ENCODE measurements around the gene RPL6.
"Not testable (repeated sequence)": the region's sequence is repeated elsewhere in the genome, so short reads cannot be mapped to it uniquely, and the experiment has no call there.

RPL6 gene

GRCh38 chr12:112409064-112409905 is at the start of gene RPL6:
TSS of gene RPL6 (minus strand) at chr12:112409605. CDS start at chr12:112408656, 949 bp downstream.
- peak; percentile 87 for DNase-seq (ENCODE audit: low spot score)

- no peak for DNase-seq (ENCODE audit: low spot score)
These were observed 49.3 kb upstream of the RPL6 start for GRCh38 chr12:112458751-112459150.

- DNase-seq (ENCODE audit: low spot score), result no peak
These were observed 48.9 kb upstream of the RPL6 start for GRCh38 chr12:112458330-112458729.

GRCh38 chr12:112457142-112457541 is 47.7 kb upstream of the RPL6 start:
- DNase-seq (ENCODE audit: low spot score), result not testable (repeated sequence)

GRCh38 chr12:112456029-112456428 is 46.6 kb upstream of the RPL6 start:
- DNase-seq (ENCODE audit: low spot score), result no peak

GRCh38 chr12:112450725-112451124 is 41.3 kb upstream of the RPL6 start:
- DNase-seq (ENCODE audit: low spot score), result no peak

- not testable (repeated sequence) for DNase-seq (ENCODE audit: low spot score)
These were observed 38.8 kb upstream of the RPL6 start for GRCh38 chr12:112448165-112448564.

- DNase-seq (ENCODE audit: low spot score), result no peak
These were observed 37.7 kb upstream of the RPL6 start for GRCh38 chr12:112447106-112447505.

GRCh38 chr12:112446008-112446725 is 36.8 kb upstream of the RPL6 start:
- no peak for DNase-seq (ENCODE audit: low spot score)

GRCh38 chr12:112443916-112444315 is 34.5 kb upstream of the RPL6 start:
- DNase-seq (ENCODE audit: low spot score), result no peak

GRCh38 chr12:112440653-112441052 is 31.2 kb upstream of the RPL6 start:
- not testable (repeated sequence) for DNase-seq (ENCODE audit: low spot score)

GRCh38 chr12:112439769-112440168 is 30.4 kb upstream of the RPL6 start:
- DNase-seq (ENCODE audit: low spot score), result no peak

GRCh38 chr12:112438645-112439044 is 29.2 kb upstream of the RPL6 start:
- not testable (repeated sequence) for DNase-seq (ENCODE audit: low spot score)

- DNase-seq (ENCODE audit: low spot score), result no peak
These were observed 24.1 kb upstream of the RPL6 start for GRCh38 chr12:112433551-112433950.

- no peak for DNase-seq (ENCODE audit: low spot score)
These were observed 22.6 kb upstream of the RPL6 start for GRCh38 chr12:112431965-112432364.

GRCh38 chr12:112430929-112431328 is 21.5 kb upstream of the RPL6 start:
- no peak for DNase-seq (ENCODE audit: low spot score)

GRCh38 chr12:112427760-112428159 is 18.4 kb upstream of the RPL6 start:
- DNase-seq (ENCODE audit: low spot score), result no peak

GRCh38 chr12:112425582-112426382 is 16.4 kb upstream of the RPL6 start:
- DNase-seq (ENCODE audit: low spot score), result no peak

GRCh38 chr12:112424126-112424525 is 14.7 kb upstream of the RPL6 start:
- DNase-seq (ENCODE audit: low spot score), result no peak

- no peak for DNase-seq (ENCODE audit: low spot score)
These were observed 13.1 kb upstream of the RPL6 start for GRCh38 chr12:112422531-112422930.

- no peak for DNase-seq (ENCODE audit: low spot score)
These were observed 12.0 kb upstream of the RPL6 start for GRCh38 chr12:112421363-112421762.

- DNase-seq (ENCODE audit: low spot score), result no peak
These were observed 11.3 kb upstream of the RPL6 start for GRCh38 chr12:112420740-112421139.

Data from CD4-positive, alpha-beta T cell treated with Interleukin-2 at 100 ng/mL for 4 hours (primary cell).